HG02798 (cell line): ENCODE measurements around the gene CNTN1.
"Not testable (repeated sequence)": the region's sequence is repeated elsewhere in the genome, so short reads cannot be mapped to it uniquely, and the experiment has no call there.

Experiments
- ATAC-seq: cut with Tn5 transposase; IDR thresholded peaks from one replicate; pipeline ENCODE4 v1.9.1; 2021; ENCODE audit warnings: mild to moderate bottlenecking; ENCODE audit not compliant: unreplicated experiment, poor library complexity

The CNTN1 gene

DNA sequence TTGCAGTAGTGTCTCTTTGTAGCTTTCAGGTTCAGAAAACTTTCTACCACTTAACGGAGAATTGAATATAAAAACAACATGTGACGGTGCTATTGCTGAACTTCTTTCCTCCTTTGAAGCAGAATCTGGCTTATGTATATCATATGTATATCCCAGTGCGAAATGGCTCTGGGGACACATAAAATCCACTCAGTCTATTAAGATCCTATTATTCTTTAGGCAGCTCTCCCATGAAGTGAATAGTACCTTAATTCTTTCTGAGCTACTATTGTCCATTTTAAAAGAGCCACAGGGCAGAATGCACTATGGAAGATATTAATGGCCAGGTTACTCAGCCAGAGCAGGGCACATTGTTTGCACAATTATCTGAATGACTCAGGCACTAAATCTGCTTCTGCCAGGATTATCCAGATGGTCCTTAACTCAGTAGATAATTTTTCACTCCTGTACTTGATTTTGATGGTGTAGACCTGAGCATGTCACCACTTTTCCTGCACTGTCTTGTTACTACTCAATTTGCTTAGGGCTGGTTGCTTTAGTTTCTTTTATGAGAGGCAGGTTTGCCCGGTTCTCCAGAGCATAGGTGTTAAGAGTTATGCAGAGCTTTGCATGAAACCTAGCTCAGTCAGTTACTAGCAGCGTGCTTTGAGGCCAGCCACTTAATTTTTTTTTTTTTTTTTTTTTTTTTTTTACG, 5.5 kb downstream of the CNTN1 start:
- ATAC-seq = no peak

DNA sequence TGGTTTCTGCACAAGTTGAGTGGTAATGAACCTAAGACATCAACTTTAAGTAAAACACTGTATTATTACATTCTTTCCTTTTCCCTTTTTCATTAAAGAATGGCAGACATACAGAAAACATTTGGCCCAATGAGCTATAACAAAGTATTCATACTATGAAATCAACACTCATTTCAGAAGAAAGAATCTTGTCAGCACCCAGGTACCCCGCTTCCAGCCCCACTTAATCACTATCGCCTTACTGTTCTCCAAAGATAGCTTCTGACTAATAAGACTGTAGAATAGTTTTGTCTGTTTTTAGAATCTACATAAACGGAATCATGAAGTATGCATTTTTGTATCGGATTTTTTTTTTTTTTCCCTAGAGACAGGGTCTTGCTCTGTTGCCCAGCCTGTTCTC, 9.5 kb downstream of the CNTN1 start:
- ATAC-seq = no peak

DNA sequence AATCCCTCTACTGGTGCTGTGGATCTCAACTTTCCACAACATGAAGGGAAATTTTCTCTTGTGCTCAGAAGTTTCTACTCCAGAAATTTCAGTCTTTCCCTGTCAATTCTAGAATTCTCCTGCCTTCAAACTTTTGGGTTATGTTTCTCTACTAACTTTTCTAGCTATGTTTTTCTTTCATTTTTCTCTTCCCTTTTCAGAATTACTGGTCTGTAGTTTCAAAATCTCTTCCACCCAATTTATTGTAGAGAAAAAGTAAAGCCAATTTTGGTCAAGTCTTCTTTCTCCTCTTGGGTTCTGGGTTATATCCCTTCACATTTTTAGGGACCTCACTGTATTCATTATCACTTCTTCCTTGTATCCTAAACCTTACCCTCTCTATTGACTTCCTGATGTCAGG, 18.9 kb downstream of the CNTN1 start:
- ATAC-seq = no peak

DNA sequence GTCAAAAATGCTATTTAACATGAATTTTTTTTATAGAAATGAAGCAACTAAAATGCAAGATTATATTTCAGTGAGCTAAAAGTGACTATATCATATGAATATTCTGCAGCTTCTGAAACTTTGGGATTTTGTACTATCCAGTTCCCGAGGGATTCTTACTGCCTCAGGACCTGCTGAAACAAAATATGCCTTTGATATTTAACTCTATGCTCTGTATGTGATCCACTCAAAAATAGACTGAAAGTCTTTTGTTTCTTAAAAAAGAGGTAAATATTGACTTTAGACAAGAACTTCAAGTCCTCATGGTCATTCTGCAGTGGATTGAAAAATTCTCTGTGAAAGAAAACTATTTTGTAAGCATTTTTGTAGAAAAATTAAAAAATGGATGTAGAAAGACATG, 22.4 kb downstream of the CNTN1 start:
- ATAC-seq = no peak

DNA sequence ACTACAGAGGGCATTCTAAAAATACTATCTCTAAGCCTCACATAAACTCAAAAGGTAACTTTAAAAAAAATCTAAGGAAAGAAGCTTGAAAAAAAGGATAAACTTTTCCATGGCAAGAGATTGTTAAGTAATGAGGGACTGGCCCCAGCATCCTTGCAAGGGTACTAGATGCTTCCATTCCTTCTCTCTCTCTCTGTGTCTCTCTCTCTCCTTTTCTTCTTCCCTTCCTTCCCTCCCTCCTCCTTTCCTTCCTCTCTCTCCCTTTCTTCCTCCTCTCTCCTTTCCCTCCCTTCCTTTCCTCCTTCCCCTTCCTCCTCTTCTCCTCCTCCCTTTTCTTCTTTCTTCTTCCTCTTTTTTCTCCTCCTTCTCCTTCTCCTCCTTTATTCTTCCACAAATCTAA, 23.8 kb downstream of the CNTN1 start:
- ATAC-seq = no peak

DNA sequence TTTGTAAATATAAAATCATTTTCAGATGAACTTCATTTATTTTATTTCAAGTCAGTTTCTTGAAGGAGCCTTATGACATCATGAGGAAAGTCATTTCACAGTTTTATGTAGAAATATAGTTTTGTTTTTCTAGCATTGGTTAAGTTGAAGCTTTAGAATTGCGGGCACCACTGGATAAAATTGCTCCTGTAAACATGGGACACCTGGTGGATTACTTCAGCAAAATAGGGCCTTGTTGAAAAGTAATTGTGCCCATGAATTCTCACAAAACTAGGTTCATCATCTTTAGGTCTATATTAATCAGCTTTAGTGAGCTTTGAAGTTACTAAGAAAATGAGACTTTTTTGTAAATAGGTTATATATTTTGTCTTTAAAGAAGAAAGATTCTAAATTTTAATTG, 25.3 kb downstream of the CNTN1 start:
- no peak for ATAC-seq

DNA sequence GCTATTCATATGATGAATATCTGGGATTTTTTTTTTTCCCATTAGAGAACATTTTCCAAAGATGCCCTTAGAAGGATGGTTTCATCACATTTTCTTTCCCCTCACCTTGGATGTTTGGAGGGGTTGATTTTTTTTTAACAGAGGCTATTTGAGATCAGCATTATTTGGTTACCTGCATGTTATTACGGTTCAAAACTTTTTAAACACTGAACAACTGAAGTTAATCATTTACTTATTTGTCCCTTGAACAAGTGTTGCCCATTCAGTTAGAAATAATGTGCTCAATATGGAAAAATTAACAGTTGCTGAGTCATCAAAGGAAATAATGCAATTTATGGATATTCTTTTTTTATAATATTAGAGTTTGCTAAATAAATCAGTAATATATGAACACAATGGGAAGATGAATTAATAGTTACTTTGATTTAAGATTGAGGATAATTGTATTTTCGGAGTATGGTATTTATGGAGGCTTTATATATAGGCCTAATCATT, 26.7 kb downstream of the CNTN1 start:
- no peak for ATAC-seq

DNA sequence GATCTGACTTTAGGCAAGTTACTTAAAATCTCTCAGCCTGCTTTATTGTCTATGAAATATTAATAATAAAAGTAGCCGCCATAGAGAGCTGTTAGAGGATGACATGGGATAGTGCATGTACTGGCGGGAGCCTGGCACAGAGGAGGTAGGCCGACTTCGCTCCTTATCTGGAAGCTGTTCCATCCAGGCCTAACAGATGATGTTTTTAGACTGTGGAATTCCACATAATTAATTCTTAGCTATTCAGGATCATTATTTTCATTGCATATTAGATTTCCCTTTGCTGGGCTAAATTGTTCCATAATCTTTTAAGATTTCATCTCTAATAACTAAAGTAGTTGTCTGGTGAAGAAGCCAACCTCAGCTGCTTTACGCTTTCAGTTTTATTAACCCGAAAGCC, 30.8 kb downstream of the CNTN1 start:
- ATAC-seq = no peak

DNA sequence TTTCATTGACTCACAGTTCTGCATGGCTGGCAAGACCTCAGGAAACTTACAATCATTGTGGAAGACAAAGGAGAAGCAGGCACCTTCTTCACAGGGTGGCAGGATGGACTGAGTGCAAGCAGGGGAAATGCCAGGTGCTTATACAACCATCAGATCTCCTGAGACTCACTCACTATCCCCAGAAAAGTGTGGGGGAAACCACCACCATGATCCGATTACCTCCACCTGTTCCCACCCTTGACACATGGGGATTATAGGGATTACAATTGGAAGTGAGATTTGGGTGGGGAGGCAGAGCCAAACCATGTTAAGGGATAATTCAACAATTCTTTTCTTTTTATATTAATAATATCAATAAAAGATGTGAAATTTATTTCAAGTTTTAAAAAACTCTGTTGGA, 34.1 kb downstream of the CNTN1 start:
- no peak for ATAC-seq

DNA sequence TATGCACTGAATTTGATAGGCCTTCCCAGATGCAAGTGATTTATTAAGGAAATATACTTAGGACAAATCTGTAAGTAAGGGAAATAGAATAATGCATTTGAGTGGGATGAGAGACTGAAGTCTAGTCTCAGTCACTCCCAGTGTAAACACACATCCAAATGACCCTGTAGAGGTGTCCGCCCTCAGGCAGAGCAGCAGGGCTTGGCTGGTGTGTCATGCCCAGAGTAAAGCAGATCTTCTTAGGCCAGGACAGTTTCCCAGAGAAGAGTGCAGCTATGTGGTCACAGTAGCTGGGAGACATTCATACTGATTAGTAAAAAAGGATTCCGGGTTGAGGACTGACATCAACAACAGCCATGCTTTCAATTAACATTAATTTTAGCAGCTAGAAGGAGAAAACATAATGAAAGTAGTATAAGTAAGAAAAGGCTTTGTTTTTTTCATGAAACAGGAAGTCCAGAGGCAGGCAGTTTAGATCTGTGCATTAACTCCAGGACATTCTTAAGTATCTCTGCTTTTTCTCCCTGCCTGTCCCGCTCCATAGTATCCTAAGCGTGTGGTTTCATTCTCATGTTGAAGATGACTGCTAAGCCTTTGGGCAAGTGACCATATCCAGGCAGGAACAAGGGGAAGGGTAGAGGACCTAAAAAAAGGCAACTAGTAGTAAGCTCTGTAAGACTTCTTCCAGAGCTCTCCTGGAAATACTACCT, 35.7 kb downstream of the CNTN1 start:
- no peak for ATAC-seq

DNA sequence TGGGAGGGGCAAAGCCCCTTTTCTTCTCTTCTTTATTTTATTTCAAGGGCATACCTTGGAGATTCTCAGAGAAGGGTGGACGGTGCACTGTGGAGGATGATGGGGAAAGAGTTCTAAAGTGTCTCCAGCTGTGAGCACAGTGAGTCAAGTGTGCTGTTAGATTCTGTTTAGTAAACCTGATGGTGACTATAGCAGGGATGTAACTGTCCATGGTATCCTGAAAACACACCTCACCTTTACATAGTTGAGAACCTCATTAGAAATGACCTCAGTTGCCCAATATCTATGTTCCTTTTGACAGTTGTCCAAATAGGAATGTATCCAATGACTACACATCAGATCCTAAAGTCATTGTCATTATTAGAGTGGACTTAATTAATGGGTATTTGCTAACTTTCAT, 38.0 kb downstream of the CNTN1 start:
- ATAC-seq = no peak

DNA sequence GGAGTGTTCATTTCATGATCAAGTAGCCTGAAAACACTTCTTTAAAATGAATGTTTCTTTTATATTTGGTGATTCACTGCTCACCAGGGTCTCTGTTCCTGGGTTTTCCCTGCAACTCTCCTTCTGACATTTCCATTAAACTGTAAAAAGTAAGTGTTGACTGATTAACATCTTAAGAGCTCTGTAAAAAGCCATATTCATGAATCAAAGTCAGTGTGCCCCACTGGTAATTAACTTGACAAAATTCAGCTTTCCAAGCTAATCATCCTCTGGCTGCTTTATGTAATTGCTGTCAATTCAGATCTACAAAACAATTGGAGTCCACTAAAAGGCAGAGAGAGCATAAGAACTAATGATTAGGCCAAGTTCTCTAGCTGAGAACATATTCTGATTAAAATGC, 41.6 kb downstream of the CNTN1 start:
- no peak for ATAC-seq

DNA sequence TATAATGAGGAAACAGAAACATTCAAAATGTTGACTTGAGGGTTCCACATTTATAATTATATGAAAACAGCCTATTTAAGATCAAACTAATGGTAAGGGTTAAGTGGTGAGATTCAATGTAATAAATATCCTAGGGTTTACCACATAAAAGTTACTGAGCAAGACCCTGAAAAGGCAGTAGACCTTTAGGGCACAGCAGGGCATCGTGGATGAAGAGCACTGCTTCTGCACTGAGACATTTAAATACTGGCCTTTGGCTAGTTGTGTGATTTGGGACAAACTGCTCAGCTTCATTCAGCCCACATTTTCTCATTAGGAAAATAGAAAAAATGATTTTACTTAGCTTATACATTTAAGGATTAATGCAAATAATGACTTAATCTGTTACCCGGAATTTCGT, 42.0 kb downstream of the CNTN1 start:
- no peak for ATAC-seq

DNA sequence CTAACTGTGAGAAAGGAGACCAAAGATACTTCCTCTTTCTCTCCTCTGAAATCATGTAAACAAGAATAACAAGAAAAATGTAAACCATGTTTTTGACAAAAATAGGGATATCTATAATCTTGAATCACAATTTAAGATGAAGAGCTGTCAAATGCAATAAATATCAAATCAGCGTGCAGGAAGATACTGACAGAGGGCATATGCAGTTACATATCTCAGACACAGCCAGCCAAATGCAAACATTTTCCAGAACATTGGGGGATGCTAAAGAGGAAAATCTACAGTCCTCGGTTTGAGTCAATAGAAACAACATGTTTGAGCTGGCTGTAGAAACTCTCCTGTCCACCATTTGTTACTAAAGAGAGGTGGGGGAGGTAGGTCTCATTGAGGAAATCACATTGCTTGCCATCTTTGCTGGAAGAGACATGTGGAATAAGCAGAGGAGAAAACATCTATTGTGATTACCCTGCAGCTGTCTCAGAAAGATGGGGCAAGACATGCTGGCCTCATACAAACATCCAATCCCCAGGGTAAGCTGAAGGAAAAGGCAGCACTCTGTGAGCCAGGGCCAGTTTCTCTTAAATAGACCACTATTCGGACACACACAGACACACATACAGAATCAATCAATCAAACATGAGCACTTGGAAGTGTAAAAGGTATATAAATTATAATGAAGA, 43.5 kb downstream of the CNTN1 start:
- no peak for ATAC-seq

DNA sequence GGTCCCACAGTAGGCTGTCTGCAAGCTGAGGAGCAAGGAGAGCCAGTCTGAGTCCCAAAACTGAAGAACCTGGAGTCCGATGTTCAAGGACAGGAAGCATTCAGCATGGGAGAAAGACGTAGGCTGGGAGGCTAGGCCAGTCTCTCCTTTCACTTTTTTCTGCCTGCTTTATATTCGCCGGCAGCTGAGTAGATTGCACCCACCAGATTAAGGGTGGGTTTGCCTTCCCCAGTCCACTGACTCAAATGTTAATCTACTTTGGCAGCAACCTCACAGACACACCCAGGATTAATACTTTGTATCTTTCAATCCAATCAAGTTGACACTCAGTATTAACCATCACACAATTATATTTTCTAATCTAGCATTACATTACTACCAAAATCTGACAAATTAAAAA, 45.2 kb downstream of the CNTN1 start:
- ATAC-seq = not testable (repeated sequence)

DNA sequence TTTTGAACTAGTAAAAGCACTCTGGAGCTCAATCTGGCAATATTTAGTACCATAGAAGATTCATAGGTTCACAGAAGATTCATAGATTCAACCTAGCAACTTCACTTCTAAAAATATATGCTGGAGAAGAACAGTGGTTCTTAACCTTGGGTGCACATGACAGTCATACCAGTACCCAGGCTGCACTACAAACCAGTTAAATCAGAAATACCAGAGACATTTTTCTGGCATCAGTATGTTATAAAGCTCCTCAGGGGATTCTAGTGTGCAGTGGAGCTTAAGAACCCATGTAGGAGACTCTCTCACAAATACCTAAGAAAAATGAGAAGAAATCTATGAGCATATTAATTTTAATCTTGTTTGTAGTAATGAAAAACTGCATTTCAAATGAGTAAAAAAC, 46.6 kb downstream of the CNTN1 start:
- no peak for ATAC-seq

DNA sequence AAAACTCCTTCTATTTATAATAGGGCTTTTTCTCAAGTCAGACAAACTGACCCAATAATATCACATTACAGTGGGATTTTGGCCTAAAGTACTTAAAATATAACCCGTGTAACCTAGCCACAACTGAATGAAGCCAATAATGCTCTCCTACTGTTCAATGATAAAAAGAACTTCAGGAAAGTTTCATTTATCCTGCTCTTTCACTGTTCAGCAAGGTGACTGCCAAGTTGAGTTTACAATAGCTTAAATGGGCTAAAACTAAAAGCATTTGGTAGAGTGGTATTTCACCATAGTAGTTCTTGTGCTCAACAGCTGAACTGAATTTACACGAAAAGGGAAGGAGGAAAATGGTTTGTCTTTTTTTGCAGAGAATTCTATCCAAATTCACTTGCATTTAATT, 49.8 kb downstream of the CNTN1 start:
- no peak for ATAC-seq

DNA sequence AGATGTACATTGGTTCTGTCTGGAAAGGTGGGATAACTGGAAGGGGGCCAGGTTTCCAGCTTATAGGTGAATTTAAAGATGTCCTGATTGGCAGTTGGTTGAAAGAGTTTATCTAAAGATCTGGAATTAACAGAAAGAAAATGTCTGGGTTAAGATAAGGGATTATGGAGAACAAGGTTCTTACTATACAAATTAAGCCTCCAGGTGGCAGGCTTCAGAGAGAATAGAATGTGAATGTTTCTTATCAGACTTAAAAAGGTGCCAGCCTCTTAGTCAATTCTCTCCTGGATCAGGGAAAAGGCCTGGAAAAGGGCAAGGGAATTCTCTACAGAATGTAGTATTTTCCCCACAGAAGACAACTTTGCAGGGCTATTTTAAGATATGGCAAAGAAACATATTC, 53.1 kb downstream of the CNTN1 start:
- no peak for ATAC-seq

DNA sequence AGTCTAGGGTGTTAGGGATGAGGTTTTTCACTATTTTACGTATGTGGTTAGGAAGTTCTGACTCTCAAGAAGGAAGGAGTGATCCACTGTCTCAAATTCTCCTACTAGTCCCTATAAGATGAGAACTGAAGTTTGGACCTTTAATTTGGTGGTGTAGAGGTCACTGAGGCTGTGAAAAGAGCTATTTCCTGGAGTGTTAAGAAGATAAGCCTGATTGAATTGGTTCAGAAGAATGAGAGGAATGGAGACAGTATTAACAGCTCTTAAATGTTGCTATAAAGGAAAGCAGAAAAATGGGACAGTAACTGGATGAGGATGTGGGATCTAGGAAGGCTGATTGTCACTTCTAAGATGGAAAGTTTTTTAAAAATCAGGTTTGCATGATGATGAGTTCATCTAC, 57.6 kb downstream of the CNTN1 start:
- no peak for ATAC-seq

DNA sequence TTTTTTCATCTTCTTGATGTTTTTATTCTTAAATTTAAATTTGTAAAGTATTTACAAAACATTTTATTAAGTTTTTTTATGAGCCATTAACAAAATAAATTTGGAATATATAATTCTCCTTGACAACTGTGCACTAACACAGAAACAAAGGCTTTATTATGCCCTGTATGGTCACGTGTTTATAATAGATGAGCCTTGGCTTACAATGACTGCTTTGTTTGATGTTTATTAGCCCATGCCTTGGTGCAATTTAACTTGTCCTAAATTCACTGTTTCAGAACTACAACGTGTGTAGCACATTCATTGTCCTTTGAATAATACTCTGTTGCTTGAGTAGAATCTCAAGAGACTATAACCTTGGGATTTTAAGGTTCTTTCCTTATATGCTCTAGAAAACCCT, 59.8 kb downstream of the CNTN1 start:
- no peak for ATAC-seq

DNA sequence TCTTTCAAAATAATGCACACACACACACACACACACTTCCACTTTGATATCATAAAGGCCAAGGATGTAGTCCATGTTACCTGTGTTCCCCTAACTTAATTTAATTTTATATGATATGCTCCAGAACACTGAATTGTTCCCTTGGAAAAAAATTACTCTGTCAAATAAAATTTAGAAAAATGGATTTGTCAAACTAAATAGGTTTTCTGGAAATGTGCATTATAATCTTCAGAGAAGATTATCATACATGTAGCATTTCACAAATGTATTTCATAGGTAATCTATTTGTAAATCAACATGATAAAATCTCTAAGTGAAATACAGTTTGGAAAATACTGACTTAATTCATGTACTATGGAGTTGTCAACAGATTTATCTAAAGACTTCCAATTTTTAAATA, 68.6 kb downstream of the CNTN1 start:
- no peak for ATAC-seq

DNA sequence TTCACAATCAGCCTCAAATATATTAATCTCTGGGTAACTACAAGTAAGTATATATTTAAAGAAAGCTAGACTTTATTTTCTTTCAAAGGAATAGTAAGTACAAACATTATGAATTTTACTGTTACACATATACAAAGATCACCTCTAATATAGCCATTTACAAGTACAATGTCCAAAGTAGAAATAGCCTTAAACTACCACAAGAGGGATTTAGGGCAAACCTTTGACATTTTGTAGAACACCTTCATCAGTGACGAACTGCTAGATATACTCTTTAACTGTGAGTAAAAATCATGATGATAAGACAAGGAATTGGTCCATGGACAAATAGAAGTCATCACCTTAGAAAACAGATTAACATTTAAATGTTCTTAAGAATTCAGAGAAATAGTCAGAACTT, 69.8 kb downstream of the CNTN1 start:
- no peak for ATAC-seq
